ENCODE results near the gene HBA1. TPM values are rescaled to one million over a fixed set of nuclear protein-coding genes. Genes with fewer than 3 reads are reported as not detected.
A peak's percentile ranks its signal among the peaks of the same experiment; 100 is the strongest.
"Not testable (repeated sequence)": the region's sequence is repeated elsewhere in the genome, so short reads cannot be mapped to it uniquely, and the experiment has no call there.

HBA1 gene
- total RNA-seq (not detected in 2 replicates), polyA plus RNA-seq (not detected in 2 replicates), polyA minus RNA-seq (19.6 and 37.6 TPM in 2 replicates), Bru-seq, nascent RNA (not detected), BruChase-seq, experiment 1, labeled RNA remaining after a 6-hour chase (not detected), BruChase-seq, experiment 2, labeled RNA remaining after a 2-hour chase (not detected)
- not detected in 2 replicates for polyA plus RNA-seq (2011; cell fraction: cytosol; rRNA removed)
- not detected in 2 replicates for polyA plus RNA-seq (2011; cell fraction: nucleus; rRNA removed)
- polyA plus RNA-seq (2012): not detected in 2 replicates
- polyA minus RNA-seq (2011; cell fraction: cytosol; rRNA and poly(A)+ RNA removed): 3.6 TPM
- not detected in 2 replicates for polyA minus RNA-seq (2011; cell fraction: nucleus; rRNA and poly(A)+ RNA removed)
- long read RNA-seq: 0 reads

GRCh38 chr16:176477-177382 is at the start of gene HBA1:
TSS of gene HBA1 (plus strand) at chr16:176680. CDS start at chr16:176717, 37 bp downstream.
- CTCF ChIA-PET: interaction anchor here (0.6 to 2.3 kb wide), 3 partner anchors 70 to 186 kb away, joined by 4 to 11 read pairs (median 4); no protein-coding TSS in a partner anchor
- H3K79me2 ChIP-seq (ENCODE audit: control insufficient read depth, insufficient read depth, low read length); H3K9ac ChIP-seq (replicated peaks; ENCODE audit: extremely low read depth, insufficient read depth, low read length); POLR2A ChIA-PET; H3K27ac ChIP-seq (ENCODE audit: insufficient read depth, low read depth, low read length); dilution Hi-C loops (cut with MboI; ENCODE audit: extremely low pct_ligation_motif_present, low sequenced_read_pairs); H3K9me1 ChIP-seq (replicated peaks; ENCODE audit: control insufficient read depth, extremely low read depth, insufficient read depth, low read length); H3K4me2 ChIP-seq (ENCODE audit: insufficient read depth, low read length); BruUV-seq (replicated peaks); H3K4me1 ChIP-seq (ENCODE audit: control insufficient read depth, extremely low read depth, insufficient read depth, low read length); H3K36me3 ChIP-seq (ENCODE audit: control insufficient read depth in 2 of 2, extremely low read depth in 1 of 2, insufficient read depth in 2 of 2, low read length in 2 of 2); DNase-seq (ENCODE audit: low read depth, low spot score); intact Hi-C loops (cut with micrococcal nuclease); H2AFZ ChIP-seq (ENCODE audit: low read depth, low read length); H3K9me3 ChIP-seq (replicated peaks; ENCODE audit: control insufficient read depth, insufficient read depth, low read length); H4K20me1 ChIP-seq (replicated peaks; ENCODE audit: control insufficient read depth, extremely low read depth, insufficient read depth, low read length); H3K4me3 ChIP-seq (replicated peaks in 1 of 3; ENCODE audit: insufficient read depth in 1 of 3, low read depth in 1 of 3, low read length in 3 of 3): not testable (repeated sequence)
- H3K27me3 ChIP-seq (ENCODE audit: control insufficient read depth in 2 of 2, insufficient read depth in 2 of 2, low read length in 2 of 2): peaks cover 39 to 43% of the 10 kb centered on the region in 2 experiments
- peak; percentile 54 for FAIRE-seq
- peak; percentile 35 for TF ChIP-seq EZH2 (IDR thresholded peaks at IDR 0.05; ENCODE audit: borderline replicate concordance, low read depth, low read length, severe bottlenecking)

- no peaks in the 10 kb centered on the region for H3K9me1 ChIP-seq (replicated peaks; ENCODE audit: control insufficient read depth, extremely low read depth, insufficient read depth, low read length)
- intact Hi-C loops (cut with micrococcal nuclease): no loop called here
- H3K36me3 ChIP-seq (ENCODE audit: control insufficient read depth in 2 of 2, extremely low read depth in 1 of 2, insufficient read depth in 2 of 2, low read length in 2 of 2): no peaks in the 10 kb centered on the region
- dilution Hi-C loops (cut with MboI; ENCODE audit: extremely low pct_ligation_motif_present, low sequenced_read_pairs): no loop called here
- FAIRE-seq (no peak), DNase-seq (ENCODE audit: low read depth, low spot score) (no peak)
- CTCF ChIA-PET: interaction anchor here (1.0 to 1.7 kb wide), 3 partner anchors 9 to 22 kb away, joined by 3 to 6 read pairs (median 5); no protein-coding TSS in a partner anchor
- POLR2A ChIA-PET: no interaction called here
- H3K9me3 ChIP-seq (replicated peaks; ENCODE audit: control insufficient read depth, insufficient read depth, low read length): no peaks in the 10 kb centered on the region
- TF ChIP-seq POLR2A (IDR thresholded peaks at IDR 0.05; ENCODE audit: low read depth, low read length): no peak
- no peaks in the 10 kb centered on the region for H4K20me1 ChIP-seq (replicated peaks; ENCODE audit: control insufficient read depth, extremely low read depth, insufficient read depth, low read length)
- no peaks in the 10 kb centered on the region for H3K27me3 ChIP-seq (ENCODE audit: control insufficient read depth in 2 of 2, insufficient read depth in 2 of 2, low read length in 2 of 2)
- H2AFZ ChIP-seq (ENCODE audit: low read depth, low read length): no peak overlapping the region
- peaks cover 5% of the 10 kb centered on the region for H3K79me2 ChIP-seq (ENCODE audit: control insufficient read depth, insufficient read depth, low read length)
- H3K4me1 ChIP-seq (ENCODE audit: control insufficient read depth, extremely low read depth, insufficient read depth, low read length): no peaks in the 10 kb centered on the region
- H3K9ac ChIP-seq (replicated peaks; ENCODE audit: extremely low read depth, insufficient read depth, low read length): no peak overlapping the region
- BruUV-seq (replicated peaks): no TSS peak
- no peak overlapping the region for H3K4me3 ChIP-seq (replicated peaks in 1 of 3; ENCODE audit: insufficient read depth in 1 of 3, low read depth in 1 of 3, low read length in 3 of 3)
- no peak overlapping the region for H3K27ac ChIP-seq (ENCODE audit: insufficient read depth, low read depth, low read length)
- no peak overlapping the region for H3K4me2 ChIP-seq (ENCODE audit: insufficient read depth, low read length)
Observed at GRCh38 chr16:129075-129474, 47.4 kb upstream of the HBA1 start.

Measured in endothelial cell of umbilical vein (primary cell).